NCI-H2227 treated with DMSO at 0.1 percent for 48 hours (cell line): ENCODE data around the gene PHLDA2.

Experiments used
- DNase-seq: peaks from one replicate; lab custom pipeline; 2025; lab: John Stamatoyannopoulos, UW

The PHLDA2 gene

DNA sequence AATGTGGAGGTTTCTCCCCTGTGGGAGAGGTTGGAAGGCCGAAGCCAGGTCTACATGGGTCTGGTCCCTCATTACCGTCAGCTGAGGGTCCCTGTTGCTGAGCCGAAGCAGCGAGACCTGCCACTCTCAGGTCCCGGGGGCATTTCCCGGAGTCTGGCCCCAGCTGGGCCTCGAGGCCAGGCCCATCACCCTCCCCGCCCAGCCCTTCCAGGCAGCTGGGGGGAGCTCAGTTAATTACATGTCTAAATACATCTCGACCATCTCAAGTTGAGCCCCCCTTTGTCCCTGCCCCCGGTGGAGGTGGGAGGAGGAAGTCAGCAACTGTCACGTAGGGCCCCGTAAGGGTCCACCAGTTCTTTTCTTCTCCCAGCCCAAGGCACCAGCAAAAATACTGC, 47.2 kb downstream of the PHLDA2 start:
- DNase-seq: peak; percentile 55

DNA sequence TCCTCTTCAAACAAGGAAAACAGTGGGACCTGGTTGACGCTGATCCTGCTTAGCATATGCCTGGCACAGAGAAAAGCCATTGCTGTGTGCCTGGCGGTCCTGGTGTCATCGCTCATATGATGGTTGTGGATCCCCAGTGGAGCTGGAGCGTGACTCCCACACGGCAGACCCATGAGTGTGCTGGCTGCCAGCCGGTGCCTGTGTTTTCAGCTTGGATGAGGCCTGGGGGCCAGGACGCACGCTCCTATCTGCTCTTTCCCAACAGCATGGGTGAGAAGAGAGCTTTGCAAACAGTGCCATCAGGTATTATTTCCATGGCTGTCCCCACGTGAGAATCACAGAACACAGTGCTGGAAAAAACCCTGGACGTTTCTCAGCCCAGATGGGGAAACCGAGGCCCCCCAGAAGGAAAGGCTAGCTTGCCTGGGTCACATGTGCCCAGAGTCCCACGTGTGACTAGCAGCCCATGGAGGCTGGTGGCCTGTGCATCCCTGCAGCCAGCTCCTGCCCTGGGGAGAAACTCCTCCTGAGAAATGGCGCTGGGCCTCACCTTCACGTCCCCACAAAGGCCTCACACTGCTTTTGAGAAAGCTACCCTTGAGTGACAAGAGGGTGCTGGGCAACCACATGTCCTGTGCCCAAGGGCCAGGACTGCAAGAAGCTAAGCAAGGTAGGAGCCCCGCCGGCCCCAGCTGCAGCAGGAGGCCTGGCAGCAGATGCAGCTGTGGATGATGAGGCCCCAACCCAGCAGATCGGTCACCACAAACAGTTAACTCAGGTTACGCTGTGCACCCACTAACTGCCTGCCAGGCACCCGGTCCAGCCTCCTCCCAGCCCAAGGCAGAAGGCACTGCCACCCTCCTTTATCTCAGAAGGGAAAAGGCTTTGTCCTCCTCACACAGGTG, 47.9 kb downstream of the PHLDA2 start:
- DNase-seq: peak; percentile 52

DNA sequence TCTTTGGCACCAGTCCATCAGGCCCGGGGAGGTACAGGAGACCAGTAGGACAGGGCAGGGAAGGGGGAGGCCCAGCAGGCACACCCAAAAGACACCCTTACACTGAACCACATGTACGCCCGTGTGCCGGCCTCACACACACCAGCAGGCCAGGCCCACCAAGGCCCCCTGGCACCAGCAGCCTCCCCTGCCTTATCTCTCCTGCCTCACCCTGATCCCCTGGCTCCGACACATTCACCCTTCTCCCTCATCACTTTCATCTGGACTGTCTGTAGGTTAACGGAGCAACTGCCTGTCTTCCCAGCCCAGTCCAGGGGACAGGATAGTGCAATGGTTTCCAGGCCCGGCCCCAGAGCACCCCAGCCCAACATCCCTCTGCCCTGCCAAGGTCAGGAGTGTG, 48.6 kb downstream of the PHLDA2 start:
- no peak for DNase-seq

DNA sequence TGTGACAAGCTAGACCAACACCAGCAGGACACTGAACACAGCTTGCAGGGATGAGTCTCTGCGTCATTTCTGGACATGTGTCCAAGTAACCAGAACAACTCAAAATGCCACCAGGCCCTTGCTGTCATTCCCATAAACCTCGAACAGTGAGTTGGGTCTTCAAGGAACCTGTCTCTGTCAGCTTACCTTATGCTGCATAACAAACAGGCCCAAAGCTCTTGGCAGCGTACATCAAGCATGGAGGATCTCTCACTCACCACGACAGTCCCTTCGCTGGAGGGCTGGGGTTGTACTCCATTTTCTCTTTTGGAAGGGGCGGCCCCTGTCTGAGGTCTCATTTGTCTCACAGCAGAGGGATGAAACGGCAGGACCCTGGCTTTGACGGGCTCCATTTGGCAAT, 50.4 kb downstream of the PHLDA2 start:
- no peak for DNase-seq
